ENCODE data around the gene CYP17A1.

DNA sequence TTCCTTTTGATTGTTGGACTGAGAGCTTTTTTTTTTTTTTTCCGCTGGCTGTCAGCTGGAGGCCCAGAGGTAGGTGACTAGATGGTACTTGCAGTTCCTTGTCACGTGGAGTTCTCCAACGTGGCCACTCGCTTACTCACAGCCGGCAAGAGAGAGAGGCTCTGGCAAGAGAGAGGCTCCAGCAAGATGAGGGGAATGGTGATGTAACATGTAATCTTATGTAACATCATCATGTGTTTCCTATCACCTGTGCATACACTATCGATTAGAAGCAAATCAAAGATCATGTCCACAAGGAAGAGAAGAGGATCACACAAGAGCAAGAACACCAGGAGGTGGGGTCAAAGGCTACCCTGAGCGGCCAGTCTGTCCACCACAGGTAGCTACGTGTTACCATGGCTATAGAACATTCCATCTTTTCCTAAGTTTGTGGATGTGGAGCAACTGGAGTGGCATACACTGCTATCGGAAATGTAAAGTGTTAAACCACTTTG lies 12.9 kb upstream of the CYP17A1 start:
- TF ChIP-seq CHD2 (IDR thresholded peaks at IDR 0.05; ENCODE audit: low read length, partially characterized antibody) (no peak), JUND (IDR thresholded peaks at IDR 0.05) (no peak), TAF1 (IDR thresholded peaks at IDR 0.05; ENCODE audit: borderline replicate concordance, low read depth, low read length) (no peak), TEAD4 (IDR thresholded peaks at IDR 0.05; ENCODE audit: borderline replicate concordance, insufficient read depth) (no peak), MXI1 (IDR thresholded peaks at IDR 0.05; ENCODE audit: low read depth, low read length) (no peak)
- TF ChIP-seq, protein P1, sequence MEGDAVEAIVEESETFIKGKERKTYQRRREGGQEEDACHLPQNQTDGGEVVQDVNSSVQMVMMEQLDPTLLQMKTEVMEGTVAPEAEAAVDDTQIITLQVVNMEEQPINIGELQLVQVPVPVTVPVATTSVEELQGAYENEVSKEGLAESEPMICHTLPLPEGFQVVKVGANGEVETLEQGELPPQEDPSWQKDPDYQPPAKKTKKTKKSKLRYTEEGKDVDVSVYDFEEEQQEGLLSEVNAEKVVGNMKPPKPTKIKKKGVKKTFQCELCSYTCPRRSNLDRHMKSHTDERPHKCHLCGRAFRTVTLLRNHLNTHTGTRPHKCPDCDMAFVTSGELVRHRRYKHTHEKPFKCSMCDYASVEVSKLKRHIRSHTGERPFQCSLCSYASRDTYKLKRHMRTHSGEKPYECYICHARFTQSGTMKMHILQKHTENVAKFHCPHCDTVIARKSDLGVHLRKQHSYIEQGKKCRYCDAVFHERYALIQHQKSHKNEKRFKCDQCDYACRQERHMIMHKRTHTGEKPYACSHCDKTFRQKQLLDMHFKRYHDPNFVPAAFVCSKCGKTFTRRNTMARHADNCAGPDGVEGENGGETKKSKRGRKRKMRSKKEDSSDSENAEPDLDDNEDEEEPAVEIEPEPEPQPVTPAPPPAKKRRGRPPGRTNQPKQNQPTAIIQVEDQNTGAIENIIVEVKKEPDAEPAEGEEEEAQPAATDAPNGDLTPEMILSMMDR (IDR thresholded peaks at IDR 0.05), result no peak
- TF ChIP-seq, protein P2, sequence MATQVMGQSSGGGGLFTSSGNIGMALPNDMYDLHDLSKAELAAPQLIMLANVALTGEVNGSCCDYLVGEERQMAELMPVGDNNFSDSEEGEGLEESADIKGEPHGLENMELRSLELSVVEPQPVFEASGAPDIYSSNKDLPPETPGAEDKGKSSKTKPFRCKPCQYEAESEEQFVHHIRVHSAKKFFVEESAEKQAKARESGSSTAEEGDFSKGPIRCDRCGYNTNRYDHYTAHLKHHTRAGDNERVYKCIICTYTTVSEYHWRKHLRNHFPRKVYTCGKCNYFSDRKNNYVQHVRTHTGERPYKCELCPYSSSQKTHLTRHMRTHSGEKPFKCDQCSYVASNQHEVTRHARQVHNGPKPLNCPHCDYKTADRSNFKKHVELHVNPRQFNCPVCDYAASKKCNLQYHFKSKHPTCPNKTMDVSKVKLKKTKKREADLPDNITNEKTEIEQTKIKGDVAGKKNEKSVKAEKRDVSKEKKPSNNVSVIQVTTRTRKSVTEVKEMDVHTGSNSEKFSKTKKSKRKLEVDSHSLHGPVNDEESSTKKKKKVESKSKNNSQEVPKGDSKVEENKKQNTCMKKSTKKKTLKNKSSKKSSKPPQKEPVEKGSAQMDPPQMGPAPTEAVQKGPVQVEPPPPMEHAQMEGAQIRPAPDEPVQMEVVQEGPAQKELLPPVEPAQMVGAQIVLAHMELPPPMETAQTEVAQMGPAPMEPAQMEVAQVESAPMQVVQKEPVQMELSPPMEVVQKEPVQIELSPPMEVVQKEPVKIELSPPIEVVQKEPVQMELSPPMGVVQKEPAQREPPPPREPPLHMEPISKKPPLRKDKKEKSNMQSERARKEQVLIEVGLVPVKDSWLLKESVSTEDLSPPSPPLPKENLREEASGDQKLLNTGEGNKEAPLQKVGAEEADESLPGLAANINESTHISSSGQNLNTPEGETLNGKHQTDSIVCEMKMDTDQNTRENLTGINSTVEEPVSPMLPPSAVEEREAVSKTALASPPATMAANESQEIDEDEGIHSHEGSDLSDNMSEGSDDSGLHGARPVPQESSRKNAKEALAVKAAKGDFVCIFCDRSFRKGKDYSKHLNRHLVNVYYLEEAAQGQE (IDR thresholded peaks at IDR 0.05; ENCODE audit: low read depth, low read length), result no peak

Data from SK-N-SH (cell line).